Ishikawa (cell line): ENCODE results near the gene ZNF613.

Source experiments
- CEBPB ChIP-seq: IDR thresholded peaks from 2 replicates; pipeline ENCODE4 v1.6.1; 2012
- CREB1 ChIP-seq: IDR thresholded peaks from 2 replicates; pipeline ENCODE4 v1.6.1; 2012; ENCODE audit warnings: low read depth
- EGR1 ChIP-seq: IDR thresholded peaks from 2 replicates; pipeline ENCODE4 v1.6.1; 2012
- EP300 ChIP-seq: IDR thresholded peaks from 2 replicates; pipeline ENCODE4 v1.6.1; 2012; ENCODE audit warnings: borderline replicate concordance
- NFIC ChIP-seq: IDR thresholded peaks from 2 replicates; pipeline ENCODE4 v1.6.1; 2012
- RAD21 ChIP-seq: IDR thresholded peaks from 2 replicates; pipeline ENCODE4 v1.6.1; 2012; ENCODE audit warnings: low read depth
- TAF1 ChIP-seq: IDR thresholded peaks from 2 replicates; pipeline ENCODE4 v1.6.1; 2012; ENCODE audit warnings: low read depth, mild to moderate bottlenecking
- TCF12 ChIP-seq: IDR thresholded peaks from 2 replicates; pipeline ENCODE4 v1.6.1; 2012; ENCODE audit warnings: low read depth
- TEAD4 ChIP-seq: IDR thresholded peaks from 2 replicates; pipeline ENCODE4 v1.6.1; 2012
- YY1 ChIP-seq: IDR thresholded peaks from 2 replicates; pipeline ENCODE4 v1.6.1; 2012; ENCODE audit warnings: low read depth
- TF ChIP-seq, protein P1 (sequence below): IDR thresholded peaks from 2 replicates; pipeline ENCODE4 v1.6.1; 2012
- TF ChIP-seq, protein P2 (sequence below): IDR thresholded peaks from 2 replicates; pipeline ENCODE4 v1.6.1; 2012; ENCODE audit warnings: low read depth, mild to moderate bottlenecking

DNA sequence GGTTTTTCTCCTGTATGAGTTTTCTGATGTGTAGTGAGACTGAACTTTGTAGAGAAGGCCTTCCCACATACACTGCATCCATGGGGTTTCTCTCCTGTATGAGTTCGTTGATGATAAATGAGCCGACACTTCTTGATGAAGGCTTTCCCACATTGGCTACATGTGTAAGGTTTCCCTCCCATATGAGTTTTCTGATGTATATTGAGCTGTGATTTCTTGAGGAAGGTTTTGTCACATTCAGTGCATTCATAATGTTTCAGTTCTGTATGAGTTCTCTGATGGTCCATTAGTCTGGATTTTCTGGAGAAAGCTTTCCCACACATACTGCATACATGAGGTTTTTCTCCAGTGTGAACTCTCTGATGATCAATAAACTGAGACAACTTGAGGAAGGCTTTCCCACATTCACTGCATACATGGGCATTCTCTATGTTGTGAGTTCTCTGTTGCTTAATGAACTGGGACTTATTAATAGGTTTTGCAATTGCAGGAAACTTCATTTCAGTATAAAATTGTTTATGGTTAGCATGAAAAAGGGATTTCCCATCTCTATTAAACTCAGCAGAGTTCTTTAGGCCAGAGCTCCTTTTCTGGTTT, 66.9 kb downstream of the ZNF613 start:
- TF ChIP-seq CREB1 (no peak), RAD21 (no peak), TAF1 (no peak), NFIC (no peak), EGR1 (no peak), EP300 (no peak), TCF12 (no peak), CEBPB (no peak), TEAD4 (no peak), YY1 (no peak)
- TF ChIP-seq, protein P1, sequence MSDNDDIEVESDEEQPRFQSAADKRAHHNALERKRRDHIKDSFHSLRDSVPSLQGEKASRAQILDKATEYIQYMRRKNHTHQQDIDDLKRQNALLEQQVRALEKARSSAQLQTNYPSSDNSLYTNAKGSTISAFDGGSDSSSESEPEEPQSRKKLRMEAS: no peak
- TF ChIP-seq, protein P2, sequence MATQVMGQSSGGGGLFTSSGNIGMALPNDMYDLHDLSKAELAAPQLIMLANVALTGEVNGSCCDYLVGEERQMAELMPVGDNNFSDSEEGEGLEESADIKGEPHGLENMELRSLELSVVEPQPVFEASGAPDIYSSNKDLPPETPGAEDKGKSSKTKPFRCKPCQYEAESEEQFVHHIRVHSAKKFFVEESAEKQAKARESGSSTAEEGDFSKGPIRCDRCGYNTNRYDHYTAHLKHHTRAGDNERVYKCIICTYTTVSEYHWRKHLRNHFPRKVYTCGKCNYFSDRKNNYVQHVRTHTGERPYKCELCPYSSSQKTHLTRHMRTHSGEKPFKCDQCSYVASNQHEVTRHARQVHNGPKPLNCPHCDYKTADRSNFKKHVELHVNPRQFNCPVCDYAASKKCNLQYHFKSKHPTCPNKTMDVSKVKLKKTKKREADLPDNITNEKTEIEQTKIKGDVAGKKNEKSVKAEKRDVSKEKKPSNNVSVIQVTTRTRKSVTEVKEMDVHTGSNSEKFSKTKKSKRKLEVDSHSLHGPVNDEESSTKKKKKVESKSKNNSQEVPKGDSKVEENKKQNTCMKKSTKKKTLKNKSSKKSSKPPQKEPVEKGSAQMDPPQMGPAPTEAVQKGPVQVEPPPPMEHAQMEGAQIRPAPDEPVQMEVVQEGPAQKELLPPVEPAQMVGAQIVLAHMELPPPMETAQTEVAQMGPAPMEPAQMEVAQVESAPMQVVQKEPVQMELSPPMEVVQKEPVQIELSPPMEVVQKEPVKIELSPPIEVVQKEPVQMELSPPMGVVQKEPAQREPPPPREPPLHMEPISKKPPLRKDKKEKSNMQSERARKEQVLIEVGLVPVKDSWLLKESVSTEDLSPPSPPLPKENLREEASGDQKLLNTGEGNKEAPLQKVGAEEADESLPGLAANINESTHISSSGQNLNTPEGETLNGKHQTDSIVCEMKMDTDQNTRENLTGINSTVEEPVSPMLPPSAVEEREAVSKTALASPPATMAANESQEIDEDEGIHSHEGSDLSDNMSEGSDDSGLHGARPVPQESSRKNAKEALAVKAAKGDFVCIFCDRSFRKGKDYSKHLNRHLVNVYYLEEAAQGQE: no peak
